ENCODE results near the gene CATSPERD.
A peak's percentile ranks its signal among the peaks of the same experiment; 100 is the strongest.

CATSPERD gene

DNA sequence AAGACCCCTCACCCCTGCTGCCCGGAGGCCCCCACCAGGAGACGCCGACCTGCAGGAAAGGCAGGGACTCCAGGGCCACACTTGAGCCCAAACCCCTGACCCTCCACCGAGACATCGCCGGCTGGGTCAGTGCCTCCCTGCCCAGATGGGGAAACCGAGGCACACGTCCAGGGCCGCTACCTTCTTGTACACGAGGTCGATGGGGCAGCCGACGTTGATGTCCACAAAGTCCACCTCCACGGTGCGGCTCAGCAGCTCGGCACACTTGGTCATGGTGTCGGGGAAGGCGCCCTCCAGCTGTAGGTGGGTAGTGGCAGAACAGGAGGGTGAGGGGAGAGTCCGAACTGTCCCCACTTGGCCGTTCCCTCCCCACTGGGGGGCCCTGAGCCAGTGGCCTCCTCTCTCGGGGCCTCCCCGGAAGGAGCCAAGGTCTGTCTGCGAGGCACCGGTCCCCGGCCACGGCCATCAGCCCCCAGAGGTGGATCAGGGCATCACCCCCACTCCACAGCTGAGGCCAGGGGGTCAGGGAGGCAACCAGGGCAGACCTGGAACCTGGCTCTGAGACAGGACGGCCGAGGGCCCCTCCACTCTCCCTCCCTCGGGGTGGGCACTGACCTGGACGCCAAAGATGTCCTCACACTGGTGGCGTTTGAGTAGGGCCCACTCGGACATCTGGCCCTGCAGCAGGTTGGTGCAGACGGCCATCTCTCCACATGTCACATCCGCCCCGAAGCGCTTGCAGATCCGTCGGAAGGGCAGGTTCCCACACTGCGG lies 67.2 kb downstream of the CATSPERD start:
- no peak for DNase-seq

DNA sequence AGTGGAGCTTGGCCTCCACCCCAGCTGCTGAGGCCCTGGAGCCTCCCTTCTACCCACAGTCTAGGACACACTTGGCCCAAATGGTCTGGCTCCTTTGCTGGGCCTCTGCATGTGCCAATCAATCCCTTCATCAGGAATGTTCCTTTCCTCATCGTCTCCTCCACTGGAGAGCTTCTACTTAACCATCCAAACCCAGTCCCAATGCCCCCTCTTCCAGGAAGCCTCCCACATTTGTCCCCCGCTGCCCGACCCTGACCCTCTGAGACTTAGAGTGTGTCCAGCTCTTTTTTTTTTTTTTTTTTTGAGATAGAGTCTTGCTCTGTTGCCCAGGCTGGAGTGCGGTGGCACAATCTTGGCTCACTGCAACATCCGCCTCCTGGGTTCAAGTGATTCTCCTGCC lies 68.0 kb downstream of the CATSPERD start:
- no peak for DNase-seq

GRCh38 chr19:5789351-5789761 lies 68.9 kb downstream of the CATSPERD start:
- no peak for DNase-seq

DNA sequence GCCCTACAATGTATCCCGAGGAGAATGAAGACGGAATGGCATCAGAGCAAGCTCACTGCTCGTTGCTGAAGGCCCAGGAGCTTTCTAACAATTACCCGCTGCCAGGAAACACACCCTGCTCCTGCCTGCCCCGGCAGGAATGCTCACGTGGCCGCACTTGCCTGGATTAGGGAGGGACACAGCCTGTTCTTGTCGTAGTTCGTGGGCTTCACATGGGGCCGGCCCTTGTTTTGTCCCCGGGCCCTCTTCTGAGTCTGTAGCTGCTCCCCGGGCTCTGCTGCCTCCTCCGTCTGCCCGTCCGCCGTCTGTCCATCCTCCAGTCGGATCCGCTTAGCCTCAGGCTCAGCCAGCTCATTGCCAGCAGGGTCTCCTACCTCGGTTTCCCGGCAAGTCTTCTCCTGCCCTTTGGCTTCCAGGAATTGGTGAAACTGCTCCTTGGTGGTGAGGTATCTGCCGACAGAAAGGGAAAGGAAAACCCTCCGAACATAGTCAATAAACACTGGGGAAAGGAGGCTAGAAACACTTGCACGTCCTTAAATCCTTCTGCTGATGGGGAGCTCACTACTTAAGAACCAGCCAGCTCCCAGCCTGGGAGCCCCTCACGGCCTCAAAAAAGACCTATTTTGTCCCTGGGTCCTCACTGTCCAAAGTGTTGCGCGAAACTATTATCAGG lies 69.6 kb downstream of the CATSPERD start:
- DNase-seq = no peak

GRCh38 chr19:5790559-5791520 lies 70.4 kb downstream of the CATSPERD start, which contains the start of gene DUS3L:
DUS3L (minus strand) TSS chr19:5791163; CDS start chr19:5791141, 22 bp downstream.
- DNase-seq = peak; percentile 98

DNA sequence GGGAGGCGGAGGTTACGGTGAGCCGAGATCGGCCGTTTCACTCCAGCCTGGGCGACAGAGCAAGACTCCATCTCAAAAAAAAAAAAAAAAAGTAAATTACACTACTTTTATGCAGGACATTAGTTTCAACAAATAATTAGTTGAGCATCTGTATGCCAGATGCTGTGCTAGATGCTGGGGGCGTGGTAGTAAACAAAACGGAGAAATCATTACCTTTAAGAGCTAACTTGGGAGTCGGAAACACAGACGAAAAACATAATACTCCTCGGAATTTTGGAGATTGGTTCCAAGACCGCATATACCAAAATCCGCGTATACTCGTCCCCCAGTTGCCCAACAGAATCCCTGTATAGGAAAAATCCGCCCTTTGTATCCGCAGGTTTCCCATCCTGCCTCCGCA lies 71.8 kb downstream of the CATSPERD start:
- DNase-seq = no peak

DNA sequence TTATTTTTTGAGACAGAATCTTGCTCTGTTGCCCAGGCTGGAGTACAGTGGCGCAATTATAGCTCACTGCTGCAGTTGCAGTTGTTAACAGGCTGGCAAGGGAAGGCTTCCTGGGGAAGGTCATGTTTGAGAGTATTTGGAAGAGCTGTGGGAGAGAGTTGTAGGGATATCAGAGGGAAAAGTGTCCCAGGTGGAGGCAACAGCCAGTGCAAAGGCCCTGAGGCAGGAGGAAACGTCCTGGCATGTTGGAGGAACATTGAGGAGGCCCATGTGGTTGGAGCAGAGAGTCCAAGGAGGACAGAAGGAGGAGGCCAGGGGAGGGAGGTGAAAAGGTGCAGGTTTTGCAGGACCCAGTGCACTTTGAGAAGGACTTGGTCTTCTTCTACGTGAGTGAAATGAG lies 72.8 kb downstream of the CATSPERD start:
- DNase-seq = no peak

DNA sequence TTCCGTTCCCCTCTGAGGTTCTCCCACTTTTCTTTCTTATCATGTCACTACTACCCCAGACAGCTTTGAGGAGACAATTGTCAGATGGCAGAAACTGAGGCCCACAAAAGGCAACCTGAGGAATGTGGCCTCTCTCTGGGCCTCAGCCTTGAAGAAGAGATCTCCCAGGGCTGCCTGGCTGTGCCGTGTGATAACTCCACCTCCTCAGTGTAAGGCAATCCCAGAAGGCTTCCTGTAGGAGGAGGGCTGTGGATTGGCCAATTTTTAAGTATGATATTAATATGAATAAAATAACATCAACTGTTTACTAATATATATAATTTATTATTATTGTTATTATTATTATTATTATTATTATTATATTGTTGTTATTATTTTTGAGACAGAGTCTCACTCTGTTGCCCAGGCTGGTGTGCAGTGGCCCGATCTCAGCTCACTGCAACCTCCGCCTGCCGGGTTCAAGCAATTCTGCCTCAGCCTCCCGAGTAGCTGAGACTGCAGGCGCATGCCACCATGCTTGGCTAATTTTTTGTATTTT lies 75.0 kb downstream of the CATSPERD start:
- DNase-seq = no peak

DNA sequence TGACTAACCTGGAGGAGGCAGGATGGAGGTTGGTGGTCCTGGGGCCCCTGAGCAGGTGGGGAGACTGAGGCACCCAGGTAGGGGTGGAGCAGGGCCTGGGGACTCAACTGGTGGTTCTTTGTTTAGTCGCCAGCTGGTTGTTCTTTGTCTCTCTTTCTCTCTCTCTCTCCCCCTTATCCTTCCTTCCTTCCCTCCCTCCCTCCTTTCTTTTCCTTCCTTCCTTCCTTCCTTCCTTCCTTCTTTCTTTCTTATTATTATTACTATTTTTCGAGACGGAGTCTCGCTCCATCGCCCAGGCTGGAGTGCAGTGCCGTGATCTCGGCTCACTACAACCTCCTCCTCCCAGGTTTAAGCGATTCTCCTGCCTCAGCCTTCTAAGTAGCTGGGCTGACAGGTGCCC lies 77.8 kb downstream of the CATSPERD start:
- DNase-seq = no peak

GRCh38 chr19:5799247-5800241 lies 79.1 kb downstream of the CATSPERD start:
- DNase-seq = no peak

DNA sequence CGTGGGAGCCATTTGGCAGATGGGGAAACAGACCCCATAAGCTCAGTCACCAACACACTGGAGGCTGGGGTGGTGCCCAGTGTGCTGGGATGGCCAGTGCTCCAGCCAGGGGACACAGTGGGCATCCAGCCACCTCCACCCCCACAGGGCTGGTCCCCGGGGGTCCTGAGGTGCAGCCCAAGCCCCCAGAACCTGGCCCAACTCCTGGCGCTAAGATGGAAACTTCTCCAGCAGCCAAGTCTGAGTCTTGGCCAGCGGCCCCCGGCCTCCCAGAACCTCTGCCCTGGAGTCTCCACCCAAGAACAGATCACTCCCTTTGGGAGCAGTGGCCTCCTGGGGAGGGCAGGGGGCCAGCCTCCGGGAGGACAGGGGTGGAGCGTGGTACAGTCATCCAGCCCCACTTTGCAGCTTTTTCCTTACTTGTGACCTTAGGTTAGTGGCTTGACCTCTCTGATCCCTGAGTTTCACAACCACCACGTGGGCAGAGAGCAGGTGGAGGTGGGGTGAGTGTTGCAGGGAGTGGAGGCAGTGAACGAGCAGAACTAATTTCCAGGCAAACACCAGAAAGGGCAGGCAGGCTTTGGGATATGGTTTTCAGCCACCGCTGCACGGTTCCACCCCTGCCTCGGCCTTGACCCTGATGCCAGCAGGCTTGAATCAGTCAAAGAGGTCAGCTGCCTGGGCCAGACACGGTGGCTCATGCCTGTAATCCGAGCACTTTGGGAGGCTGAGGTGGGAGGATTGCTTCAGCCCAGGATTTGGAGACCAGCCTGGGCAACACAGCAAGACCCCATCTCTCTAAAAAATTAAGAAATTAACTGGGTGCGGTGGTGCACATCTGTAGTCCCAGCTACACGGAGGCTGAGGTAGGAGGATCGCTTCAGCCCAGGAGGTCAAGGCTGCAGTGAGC lies 80.2 kb downstream of the CATSPERD start:
- no peak for DNase-seq

DNA sequence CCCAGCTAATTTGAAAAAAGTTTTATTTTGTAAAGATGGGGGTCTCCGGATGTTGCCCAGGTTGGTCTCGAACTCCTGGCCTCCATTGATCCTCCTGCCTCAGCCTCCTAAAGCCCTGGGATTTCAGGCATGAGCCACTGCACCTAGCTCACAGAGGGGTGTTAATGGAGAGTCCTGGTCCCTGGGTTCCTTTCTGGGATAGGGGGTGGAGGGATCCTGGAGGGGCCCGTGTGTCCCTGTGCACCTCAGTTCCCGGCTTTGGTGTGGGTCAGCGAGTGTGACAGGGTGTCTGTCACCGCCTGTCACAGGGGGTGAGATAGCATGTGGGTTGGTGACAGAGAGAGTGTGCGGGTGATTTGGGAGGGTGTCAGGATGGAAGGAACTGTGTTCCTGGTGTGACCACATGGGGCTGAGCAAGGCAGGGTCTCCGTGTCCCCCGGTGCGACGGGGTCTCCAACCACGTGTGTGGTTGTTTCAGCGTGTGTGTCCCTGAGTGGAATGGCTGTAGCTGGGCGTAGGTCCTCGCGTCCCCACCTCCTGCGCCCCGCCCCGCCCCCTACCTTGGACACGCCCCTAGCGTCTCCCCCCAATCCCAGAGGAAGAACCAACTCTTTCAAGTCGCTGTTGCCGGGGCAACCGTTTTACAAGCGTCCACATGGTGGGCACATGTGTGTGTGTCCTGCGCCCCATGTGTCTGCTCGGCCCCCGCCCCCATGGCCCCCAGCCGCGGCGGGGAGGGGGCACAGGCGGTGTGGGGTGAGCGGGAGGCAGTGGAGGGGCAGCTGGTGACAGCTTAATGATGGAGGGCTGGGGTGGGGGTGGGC lies 81.6 kb downstream of the CATSPERD start:
- DNase-seq = peak; percentile 74

- no peak for DNase-seq
Measured at GRCh38 chr19:5803441-5803751, 83.0 kb downstream of the CATSPERD start.

DNA sequence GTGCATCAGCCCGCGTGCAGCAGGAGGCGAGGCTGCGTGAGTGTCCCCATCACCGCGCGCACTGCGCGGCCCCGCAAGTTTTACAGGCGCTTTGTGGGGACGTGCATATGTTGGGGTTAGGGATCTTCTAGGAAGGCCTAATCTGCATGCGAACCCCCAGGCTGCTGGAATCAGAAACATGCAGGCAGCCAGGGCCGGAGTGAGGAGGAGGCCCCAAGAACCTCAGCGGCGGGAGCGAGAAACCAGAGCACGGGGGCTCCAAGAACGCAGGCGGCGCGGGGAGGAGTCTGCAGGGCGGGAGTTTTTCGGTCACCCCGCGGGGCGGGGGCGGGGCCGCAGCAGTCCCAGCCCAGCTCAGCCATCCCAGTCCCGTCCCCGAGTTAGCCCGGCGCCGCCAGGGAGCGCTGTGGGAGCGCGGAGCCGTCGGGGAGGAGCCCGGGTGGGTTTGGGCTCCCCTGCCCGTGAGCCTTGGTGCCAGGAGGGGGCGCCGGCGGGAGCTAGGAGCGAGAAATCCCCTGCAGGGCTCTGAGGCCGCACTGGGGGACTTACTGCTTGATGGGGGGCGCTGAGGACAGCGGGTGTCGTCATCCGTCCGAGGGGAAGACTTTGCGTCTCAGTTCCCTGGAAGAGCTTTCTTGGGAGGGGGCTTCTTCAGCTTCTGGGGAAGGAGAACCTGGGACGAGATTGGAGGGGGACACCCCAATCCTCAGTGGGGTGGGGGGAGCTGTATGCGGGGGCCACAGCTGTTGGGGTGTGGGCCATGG lies 83.5 kb downstream of the CATSPERD start:
- DNase-seq = peak; percentile 96

GRCh38 chr19:5804516-5805461 lies 84.4 kb downstream of the CATSPERD start, which contains the start of gene NRTN:
NRTN (plus strand) TSS chr19:5805067; CDS start chr19:5824166, 19,099 bp downstream.
- DNase-seq = no peak

- DNase-seq = peak; percentile 78
Measured at GRCh38 chr19:5805462-5806132, 85.2 kb downstream of the CATSPERD start.

DNA sequence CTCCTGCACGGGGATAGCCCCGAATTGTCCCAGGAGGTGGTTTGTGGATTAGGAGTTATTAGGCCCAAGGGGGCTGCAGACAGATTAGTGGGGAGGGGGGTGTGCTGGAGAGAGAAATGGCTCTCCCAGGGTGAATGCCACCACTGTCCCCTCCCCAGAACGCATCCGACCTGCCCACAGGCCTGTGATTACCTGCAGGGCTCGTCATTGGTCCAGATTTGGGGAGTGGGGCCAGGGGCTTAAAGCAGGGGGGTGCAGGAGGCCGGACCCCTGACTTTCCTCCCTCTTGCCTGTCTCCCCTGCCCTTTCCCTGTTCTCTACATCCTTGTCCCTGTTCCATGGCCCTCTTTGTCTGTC lies 85.7 kb downstream of the CATSPERD start:
- no peak for DNase-seq
